EL (cell line): ENCODE measurements around the gene ATG13.
"Not testable (repeated sequence)": the region's sequence is repeated elsewhere in the genome, so short reads cannot be mapped to it uniquely, and the experiment has no call there.

ENCODE experiments used
- DNase-seq: peaks from one replicate; pipeline ENCODE4 v3.0.0-alpha.2; 2016

ATG13 gene

DNA sequence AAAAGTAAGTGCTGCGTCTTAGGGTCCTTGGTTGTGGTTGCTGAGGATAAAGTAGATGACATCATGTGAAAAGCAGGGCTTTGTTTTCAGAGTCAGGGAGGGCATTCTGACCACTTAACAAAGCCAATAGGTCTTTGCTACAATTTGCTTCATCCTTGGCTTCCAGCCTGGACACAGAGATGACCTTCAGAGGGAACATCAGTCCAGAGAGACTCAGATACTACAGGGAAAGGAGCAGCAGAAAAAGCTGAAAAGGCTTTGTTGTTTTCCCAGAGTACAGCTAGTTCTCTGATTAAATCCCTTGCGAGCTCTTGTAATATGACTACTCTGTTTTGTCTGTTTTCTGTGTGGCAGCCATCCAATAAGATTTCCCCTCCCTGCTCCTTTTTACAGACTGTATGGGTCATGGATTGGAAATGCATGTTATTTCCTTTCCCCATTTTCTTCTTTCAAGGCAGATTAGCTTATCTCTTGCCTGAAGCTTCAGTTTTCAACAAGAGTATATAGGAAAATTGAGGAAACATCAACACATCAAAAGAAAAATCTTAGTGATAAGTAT is 31.9 kb downstream of the ATG13 start:
- peak; percentile 95 for DNase-seq

DNA sequence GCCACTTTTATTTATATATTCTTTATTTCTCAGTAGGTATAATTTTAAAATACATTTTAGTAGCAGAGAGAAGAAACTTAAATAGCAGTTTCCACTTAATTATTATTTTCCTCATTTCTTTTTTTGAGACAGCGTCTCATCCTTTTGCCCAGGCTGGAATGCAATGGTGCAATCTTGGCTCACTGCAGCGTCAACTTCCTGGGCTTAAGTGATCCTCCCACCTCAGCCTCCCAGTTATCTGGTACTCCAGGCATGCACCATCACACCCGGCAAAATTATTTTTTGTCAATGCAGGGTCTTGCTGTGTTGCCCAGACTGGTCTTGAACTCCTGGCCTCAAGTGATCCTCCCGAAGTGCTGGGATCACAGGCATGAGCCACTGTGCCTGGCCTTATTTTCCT is 38.3 kb downstream of the ATG13 start:
- no peak for DNase-seq

DNA sequence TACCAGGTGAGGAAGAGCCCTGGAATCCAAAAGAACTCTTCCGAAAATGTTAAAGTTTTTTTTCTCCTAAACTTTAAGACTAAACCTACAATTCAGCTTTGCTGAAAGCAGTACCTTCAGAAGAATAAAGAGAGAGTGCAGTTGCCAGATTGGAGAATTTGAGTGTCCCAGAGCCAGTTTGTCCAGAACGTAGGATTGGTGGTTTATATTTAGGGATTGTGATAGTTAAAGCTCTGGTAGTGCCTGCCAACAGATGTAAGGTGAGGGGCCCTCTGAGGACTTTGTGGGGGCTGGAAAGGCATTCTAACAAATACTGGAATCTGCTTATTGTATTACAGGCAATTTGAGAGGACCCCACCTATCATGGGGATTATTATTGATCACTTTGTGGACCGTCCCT is 39.8 kb downstream of the ATG13 start:
- no peak for DNase-seq

DNA sequence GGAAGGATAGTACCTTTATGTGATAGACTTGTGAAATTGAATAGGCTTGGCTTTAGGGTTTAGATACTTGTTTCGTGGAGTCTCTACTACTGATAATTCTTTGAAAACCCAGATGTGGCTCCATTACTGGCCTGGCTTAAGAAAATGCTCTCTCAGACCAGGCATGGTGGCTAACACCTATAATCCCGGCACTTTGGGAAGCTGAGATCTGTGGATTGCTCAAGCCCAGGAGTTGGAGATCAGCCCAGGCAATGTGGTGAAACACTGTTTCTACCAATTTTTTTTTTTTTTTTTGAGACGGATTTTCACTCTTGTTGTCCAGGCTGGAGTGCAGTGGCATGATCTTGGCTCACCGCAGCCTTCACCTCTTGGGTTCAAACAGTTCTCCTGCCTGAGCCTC is 40.9 kb downstream of the ATG13 start:
- peak; percentile 34 for DNase-seq

DNA sequence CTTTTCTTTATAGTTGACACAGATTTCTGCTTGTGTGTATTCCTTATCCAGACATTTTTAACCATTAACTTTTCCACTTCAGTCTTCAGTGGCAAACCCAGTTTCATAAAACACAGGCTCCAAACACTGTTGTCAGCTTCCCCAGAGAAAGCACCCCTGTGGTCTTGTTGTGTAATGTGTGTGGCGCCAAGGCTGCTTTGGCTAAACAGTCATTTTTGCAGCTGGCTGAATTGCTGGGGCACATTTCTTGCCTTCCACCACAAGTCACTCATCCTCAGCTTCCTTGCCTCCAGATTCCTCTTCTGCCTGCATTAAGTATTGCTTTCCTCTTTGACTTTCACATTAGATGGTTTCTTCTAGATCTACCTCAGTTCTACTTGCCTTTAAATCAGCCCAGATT is 42.6 kb downstream of the ATG13 start:
- DNase-seq = peak; percentile 27

GRCh38 chr11:46661836-46662235 is 44.5 kb downstream of the ATG13 start:
- no peak for DNase-seq

GRCh38 chr11:46662366-46662765 is 45.0 kb downstream of the ATG13 start:
- DNase-seq = no peak

DNA sequence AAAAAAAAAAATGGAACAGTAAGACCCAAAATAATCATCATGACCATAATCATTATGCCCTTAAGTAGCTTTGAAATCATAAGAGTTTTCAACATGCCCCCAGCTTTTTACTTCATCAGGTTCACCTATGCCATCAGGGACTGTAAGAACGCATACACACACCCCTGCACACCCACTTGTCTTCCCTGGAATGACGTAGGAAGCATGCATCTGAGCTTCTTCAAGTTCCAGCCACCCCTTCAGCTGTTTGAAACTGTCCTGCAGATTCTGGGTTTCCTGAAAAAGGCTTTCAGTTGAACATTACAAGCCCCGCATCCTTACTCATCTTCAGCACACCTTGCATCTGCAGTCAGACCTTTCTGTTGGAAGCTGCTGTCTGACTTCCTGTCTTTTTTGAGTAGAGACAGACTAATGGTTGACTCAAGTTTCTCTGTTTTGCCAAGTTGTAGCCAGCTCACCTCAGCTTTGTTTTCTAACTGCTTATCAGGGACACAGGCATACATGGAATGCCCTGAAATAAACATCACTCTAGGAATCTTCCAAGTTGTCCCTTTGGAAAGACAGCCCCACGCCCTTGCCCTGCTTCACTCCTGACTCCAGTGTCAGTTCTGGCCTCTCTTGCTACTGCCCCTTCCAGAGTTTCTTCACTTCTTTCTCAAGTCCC is 46.1 kb downstream of the ATG13 start:
- DNase-seq = no peak

- no peak for DNase-seq
Measured at GRCh38 chr11:46664612-46665011, 47.3 kb downstream of the ATG13 start.

DNA sequence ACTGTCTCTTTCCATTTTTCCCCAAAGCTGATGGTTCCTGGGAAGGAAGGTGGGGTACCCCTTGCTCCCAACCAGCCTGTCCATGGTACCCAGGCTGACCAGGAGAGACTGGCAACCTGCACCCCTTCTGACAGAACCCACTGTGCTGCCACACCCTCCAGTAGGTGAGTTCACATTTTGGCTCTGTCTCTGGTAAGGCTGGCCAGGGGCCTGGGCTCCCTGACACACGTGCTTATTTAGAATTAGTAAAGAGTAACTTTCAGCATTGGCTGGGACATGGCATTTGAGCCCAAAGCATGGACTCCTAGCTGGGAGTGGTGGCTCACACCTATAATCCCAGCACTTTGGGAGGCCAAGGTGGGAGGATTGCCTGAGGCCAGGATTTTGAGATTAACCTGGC is 48.0 kb downstream of the ATG13 start:
- no peak for DNase-seq

DNA sequence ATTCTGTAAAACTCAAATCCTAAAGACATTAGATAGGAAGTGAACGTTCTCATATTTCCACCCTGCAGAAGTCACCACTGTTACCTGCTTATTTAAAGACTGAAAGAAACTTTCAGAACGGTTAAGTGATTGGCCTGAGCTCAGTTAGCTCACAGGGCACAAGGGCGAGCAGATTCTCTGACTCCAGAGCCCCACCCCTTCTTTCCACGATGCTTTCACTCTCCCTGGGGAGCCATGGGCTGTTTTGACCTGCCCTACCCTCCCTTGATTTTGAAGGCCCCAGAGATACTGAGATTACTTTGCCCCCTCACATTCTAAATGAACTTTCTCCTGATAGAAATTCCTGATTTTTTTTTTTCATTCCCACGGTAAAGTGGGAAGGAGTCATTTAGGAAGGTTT is 49.2 kb downstream of the ATG13 start:
- DNase-seq = no peak

DNA sequence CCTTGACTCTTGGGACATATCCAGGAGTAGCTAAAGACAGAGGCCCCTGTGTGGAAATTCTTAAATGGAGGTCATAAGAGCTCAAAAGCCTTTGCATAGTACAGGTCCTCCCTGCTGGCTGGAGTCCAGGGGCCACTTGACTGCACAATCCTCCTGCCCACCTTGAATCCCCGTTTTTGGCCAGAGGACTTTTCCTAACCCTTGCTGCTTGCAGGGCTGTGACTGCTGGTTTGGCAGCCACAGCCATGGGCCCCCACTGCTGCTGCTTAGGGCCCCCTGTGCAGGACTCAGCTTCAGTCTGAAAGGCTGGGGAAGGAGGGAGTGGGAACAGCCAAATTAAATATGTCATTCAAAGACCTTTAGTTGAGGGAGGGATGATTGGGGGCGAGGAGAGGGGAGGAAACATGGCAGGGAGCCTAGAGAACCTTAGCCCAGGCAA is 49.7 kb downstream of the ATG13 start:
- DNase-seq = no peak

DNA sequence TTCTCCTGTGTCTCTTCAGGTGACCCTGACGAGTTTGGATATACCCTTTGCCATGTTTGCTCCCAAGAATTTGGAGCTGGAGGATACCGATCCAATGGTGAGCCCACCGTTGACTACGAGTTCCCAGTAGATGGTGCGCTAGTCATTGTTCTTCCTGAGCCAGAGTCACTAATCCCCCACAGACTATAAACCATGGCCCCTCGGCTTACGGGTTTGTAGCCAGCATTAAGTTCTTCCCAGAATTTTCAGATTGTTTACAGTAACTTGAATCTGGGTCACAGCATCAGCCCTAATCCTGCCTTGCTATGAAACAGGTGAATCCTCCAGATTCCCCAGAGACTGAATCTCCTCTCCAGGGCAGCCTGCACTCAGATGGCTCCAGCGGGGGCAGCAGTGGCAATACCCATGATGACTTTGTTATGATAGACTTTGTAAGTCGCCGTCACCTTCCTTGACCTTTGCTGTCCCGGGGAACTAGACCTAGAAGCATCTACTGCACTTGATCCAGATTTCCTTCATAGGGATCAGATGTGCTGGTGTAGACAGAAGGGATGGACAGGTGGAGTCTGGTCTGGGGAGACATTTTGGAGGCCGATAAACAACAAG is 51.2 kb downstream of the ATG13 start:
- DNase-seq = no peak

- DNase-seq = no peak
Measured at GRCh38 chr11:46669711-46670139, 52.4 kb downstream of the ATG13 start.

DNA sequence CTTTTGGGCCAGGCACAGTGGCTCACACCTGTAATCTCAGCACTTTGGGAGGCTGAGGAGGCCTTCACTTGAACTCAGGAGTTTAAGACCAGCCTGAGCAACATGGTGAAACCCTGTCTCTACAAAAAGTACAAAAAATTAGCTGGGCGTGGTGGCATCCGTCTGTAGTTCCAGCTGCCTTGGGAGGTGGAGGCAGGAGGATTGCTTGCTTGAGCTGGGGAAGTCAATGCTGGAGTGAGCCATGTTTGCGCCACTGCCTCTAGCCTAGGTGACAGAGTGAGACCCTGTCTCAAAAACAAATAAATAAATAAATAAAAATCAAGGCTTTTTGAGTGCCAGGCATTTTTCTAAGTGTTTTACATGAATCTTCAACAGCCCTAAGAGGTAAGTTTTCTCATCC is 53.2 kb downstream of the ATG13 start:
- DNase-seq = not testable (repeated sequence)

DNA sequence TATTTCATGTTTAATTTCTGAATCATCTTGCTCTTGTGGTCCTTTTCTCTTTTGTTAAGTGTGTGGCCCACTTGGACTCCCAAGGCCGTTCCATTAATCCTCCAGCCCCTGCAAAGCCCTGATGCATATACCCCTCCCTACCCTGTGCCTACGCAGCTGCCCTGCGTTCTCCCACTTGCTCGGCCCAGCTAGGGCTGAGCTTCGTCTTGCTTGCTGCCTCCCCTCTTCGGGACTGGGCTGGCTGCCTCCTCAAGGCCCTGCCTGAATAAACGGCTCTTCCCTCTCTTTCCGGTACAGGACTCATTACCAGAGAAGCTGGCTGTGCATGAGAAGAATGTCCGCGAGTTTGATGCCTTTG is 54.6 kb downstream of the ATG13 start:
- no peak for DNase-seq

- DNase-seq = no peak
Measured at GRCh38 chr11:46672381-46672839, 55.1 kb downstream of the ATG13 start.

GRCh38 chr11:46673713-46674462 is 56.5 kb downstream of the ATG13 start:
- no peak for DNase-seq

- DNase-seq = no peak
Measured at GRCh38 chr11:46674463-46675287, 57.3 kb downstream of the ATG13 start.

DNA sequence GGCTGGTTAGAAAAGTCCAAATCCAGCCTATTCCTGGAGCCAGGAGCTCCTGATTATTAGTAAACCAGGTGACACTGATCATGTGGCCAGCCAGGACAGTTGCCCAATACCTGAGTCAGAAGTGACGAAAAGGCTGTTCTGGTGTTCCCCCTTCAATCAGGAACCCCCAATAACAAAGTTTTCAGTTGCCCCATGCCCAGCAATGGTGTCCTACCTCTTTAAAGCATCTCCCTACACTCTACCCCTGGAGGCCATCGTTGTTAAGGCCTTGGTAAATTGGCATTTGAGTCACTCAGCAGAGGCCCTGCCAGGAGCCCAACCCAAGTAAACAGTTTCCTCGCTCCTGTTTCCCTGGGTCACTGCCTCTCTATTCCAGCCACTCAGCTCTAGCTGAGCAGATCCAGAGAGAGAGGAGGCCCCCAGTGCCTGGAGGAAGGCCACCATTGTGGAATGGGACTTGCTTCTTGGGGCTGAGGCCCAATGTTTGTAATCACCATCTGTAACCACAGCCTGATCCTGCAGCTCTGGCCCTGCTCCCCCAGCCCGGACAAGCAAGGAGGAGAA is 58.0 kb downstream of the ATG13 start:
- peak; percentile 54 for DNase-seq

GRCh38 chr11:46675949-46676348 is 58.6 kb downstream of the ATG13 start:
- DNase-seq = no peak

- no peak for DNase-seq
Measured at GRCh38 chr11:46676436-46677158, 59.2 kb downstream of the ATG13 start.
